ENCODE data around the gene GRK5. TPM values are rescaled to one million over a fixed set of nuclear protein-coding genes. Genes with fewer than 3 reads are reported as not detected.

GRK5 gene
- total RNA-seq, 1 donor from 2014 or later = 68.7 TPM

GRCh38 chr10:119394657-119395279 is 187.4 kb downstream of the GRK5 start:
- DNase-seq = no peak

GRCh38 chr10:119395280-119396007 is 188.1 kb downstream of the GRK5 start:
- H3K9me3 ChIP-seq = no peaks in the 10 kb centered on the region
- no peak overlapping the region for H3K4me3 ChIP-seq
- no peak for TF ChIP-seq CTCF (IDR thresholded peaks at IDR 0.05)
- ATAC-seq = peak; percentile 65 to 78
- H3K27me3 ChIP-seq (ENCODE audit: low read depth) = no peaks in the 10 kb centered on the region
- peak overlapping the region; percentile 77 for H3K27ac ChIP-seq
- H3K36me3 ChIP-seq = peaks cover 35% of the 10 kb centered on the region
- intact Hi-C loops (cut with DNase I) = no loop called here
- DNase-seq = peak; percentile 73
- peaks cover 23% of the 10 kb centered on the region for H3K4me1 ChIP-seq

More at GRCh38 chr10:119394657-119395279, 187.4 kb downstream of the GRK5 start:
- peak in 1 of 2 donors; percentile 2 for ATAC-seq
- Histone ChIP-seq H3K36me3 (peaks cover 31% of the 10 kb centered on the region), H3K27me3 (ENCODE audit: low read depth) (no peaks in the 10 kb centered on the region), H3K27ac (peak overlapping the region; percentile 77), H3K4me3 (no peak overlapping the region), H3K4me1 (peaks cover 23% of the 10 kb centered on the region), H3K9me3 (no peaks in the 10 kb centered on the region)
- intact Hi-C loops (cut with DNase I) = no loop called here
- no peak for TF ChIP-seq CTCF (IDR thresholded peaks at IDR 0.05)

GRCh38 chr10:119396008-119396708 is 188.8 kb downstream of the GRK5 start:
- DNase-seq = no peak

GRCh38 chr10:119396709-119397071 is 189.3 kb downstream of the GRK5 start:
- Histone ChIP-seq H3K4me3 (no peak overlapping the region), H3K27ac (peak overlapping the region; percentile 77), H3K4me1 (peaks cover 30% of the 10 kb centered on the region), H3K27me3 (ENCODE audit: low read depth) (no peaks in the 10 kb centered on the region), H3K36me3 (peaks cover 35% of the 10 kb centered on the region), H3K9me3 (no peaks in the 10 kb centered on the region)
- DNase-seq (no peak), ATAC-seq (no peak)
- no peak for TF ChIP-seq CTCF (IDR thresholded peaks at IDR 0.05)
- intact Hi-C loops (cut with DNase I) = no loop called here

More at GRCh38 chr10:119396008-119396708, 188.8 kb downstream of the GRK5 start:
- no peaks in the 10 kb centered on the region for H3K27me3 ChIP-seq (ENCODE audit: low read depth)
- intact Hi-C loops (cut with DNase I) = no loop called here
- no peak for ATAC-seq
- no peak for TF ChIP-seq CTCF (IDR thresholded peaks at IDR 0.05)
- peak overlapping the region; percentile 77 for H3K27ac ChIP-seq
- H3K9me3 ChIP-seq = no peaks in the 10 kb centered on the region
- peaks cover 35% of the 10 kb centered on the region for H3K36me3 ChIP-seq
- H3K4me1 ChIP-seq = peaks cover 25% of the 10 kb centered on the region
- no peak overlapping the region for H3K4me3 ChIP-seq

- ATAC-seq (no peak), DNase-seq (no peak)
- TF ChIP-seq CTCF (IDR thresholded peaks at IDR 0.05) = no peak
- H3K27me3 ChIP-seq (ENCODE audit: low read depth) = no peaks in the 10 kb centered on the region
- H3K36me3 ChIP-seq = peaks cover 35% of the 10 kb centered on the region
- no peak overlapping the region for H3K27ac ChIP-seq
- intact Hi-C loops (cut with DNase I) = no loop called here
- H3K4me1 ChIP-seq = peaks cover 38% of the 10 kb centered on the region
- H3K9me3 ChIP-seq = no peaks in the 10 kb centered on the region
- no peak overlapping the region for H3K4me3 ChIP-seq
Observed at GRCh38 chr10:119397416-119397815, 190.0 kb downstream of the GRK5 start.
